GM12865 (cell line): ENCODE measurements around the gene SYNE1.

Experiments
- DNase-seq: peaks from one replicate; pipeline ENCODE4 v3.0.0; 2010; ENCODE audit warnings: low read depth
- H3K4me3 ChIP-seq: 2 replicates; pipeline ENCODE4 v1.5.1; 2011; ENCODE audit warnings: mild to moderate bottlenecking, low read depth, low read length, control low read depth
- TF ChIP-seq, protein P1 (sequence below): IDR thresholded peaks from 2 replicates; pipeline ENCODE4 v1.5.1; 2011; ENCODE audit warnings: low read length, control low read depth, low read depth, inconsistent platforms; ENCODE audit not compliant: insufficient read depth; ENCODE audit errors: missing control alignments

Gene SYNE1

DNA sequence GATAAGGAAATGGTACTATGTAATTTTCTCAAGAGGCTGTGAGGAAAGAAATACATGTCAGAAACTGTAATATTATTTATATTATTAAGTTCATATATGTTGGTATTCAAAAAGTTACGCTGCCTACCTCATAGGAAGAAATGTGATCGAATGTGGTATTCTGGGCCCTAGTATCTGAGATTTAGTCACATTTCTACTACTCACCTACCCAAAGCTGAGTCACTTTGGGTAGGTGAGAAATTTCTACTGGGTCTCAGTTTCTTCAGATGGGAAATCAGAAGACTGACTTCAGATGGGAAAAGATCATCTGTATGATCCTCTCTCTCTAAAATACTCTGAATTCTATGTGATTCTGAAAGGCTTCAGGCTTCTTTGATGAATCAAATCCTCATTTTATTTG is 411.0 kb downstream of the SYNE1 start:
- DNase-seq, result no peak
- TF ChIP-seq, protein P1, sequence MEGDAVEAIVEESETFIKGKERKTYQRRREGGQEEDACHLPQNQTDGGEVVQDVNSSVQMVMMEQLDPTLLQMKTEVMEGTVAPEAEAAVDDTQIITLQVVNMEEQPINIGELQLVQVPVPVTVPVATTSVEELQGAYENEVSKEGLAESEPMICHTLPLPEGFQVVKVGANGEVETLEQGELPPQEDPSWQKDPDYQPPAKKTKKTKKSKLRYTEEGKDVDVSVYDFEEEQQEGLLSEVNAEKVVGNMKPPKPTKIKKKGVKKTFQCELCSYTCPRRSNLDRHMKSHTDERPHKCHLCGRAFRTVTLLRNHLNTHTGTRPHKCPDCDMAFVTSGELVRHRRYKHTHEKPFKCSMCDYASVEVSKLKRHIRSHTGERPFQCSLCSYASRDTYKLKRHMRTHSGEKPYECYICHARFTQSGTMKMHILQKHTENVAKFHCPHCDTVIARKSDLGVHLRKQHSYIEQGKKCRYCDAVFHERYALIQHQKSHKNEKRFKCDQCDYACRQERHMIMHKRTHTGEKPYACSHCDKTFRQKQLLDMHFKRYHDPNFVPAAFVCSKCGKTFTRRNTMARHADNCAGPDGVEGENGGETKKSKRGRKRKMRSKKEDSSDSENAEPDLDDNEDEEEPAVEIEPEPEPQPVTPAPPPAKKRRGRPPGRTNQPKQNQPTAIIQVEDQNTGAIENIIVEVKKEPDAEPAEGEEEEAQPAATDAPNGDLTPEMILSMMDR, result no peak
- H3K4me3 ChIP-seq, result no peak overlapping the region

DNA sequence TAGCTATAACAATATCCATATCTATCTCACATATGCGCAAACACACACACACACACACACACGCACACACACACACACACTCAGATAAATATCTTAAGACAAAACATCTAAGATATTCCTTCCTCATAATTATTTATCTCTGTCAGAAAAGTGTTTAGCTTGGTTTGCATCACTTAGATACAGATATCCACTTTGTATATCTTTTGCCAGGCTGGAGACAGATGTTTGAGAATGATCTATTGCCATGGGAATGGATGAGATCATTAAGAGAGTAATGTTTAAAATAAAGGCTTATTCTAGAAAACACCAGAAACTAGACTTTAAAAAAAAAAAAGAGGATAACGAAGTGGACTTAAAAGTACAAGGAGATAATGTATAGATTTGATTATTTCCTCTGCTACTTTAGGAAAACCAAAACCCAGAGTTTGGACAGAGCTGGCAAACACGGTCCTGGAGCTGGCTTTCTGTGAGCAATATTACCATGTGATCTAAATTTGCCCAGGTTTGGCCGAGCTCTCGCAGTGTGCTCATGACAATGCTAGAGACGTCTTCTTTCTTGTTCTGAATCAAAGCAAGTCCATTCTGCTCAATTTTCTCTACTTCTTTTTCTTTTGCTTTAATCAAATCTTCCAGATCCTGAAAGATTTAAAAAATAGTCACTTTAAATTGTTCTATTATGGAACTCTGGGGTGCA is 411.8 kb downstream of the SYNE1 start:
- TF ChIP-seq, protein P1, result no peak
- no peak overlapping the region for H3K4me3 ChIP-seq
- DNase-seq, result no peak

DNA sequence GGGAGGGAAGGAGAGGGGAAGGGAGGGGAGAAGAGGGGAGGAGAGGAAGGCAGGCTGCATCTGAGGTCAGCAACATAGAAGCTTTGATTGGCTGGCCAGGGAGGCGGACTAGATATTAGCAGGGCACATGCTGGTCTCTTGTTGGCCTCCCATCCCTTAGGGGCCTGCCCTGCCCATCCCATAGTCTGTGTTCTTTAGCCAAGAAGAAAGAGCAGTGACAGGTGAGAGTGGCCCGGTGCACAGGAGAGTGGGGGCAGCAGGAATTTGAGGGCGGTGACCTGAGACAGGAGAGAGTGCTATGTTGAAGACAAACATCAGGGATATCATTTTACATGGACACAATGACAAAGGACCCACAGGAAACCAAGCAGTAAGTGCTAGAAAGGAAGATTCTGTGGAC is 413.5 kb downstream of the SYNE1 start:
- no peak overlapping the region for H3K4me3 ChIP-seq
- DNase-seq, result no peak
- TF ChIP-seq, protein P1, result no peak

DNA sequence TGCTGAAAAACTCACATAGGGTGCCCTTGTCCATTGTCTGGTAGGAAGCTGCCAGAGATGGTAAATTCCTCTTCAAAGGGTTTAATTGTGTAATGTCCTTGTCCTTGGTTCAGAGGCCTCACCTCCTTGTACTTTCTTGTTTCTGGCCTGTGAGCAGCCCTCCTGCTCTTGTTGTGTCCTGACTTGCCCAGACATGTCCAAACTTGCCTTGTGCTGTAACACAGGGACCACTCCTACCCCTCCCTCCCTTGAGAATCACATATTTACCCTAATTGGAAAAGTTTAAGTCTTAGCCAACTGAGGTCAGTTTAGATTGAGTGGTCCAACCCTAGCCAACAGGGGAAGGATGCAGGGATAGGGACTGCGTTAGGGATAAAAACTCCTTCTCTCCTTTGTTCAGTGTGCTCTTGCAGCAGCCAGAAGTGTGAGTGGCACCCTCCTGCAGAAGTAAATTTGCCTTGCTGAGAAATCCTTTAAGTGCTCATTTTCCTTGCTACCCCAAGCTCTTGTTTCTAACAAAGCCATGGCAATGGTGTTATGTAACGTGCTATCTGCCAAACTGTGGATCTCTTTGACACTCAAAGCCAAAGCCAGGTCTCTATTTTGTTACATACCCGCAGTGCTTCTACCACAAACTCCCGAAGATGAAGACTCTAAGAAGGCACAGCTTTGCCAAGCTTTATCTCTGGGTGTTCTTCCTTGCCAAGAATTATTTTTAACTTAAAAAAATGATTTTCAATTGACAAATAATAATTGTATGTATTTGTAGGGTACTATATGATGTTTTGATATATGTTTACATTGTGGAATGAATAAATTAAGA is 415.1 kb downstream of the SYNE1 start:
- TF ChIP-seq, protein P1, result no peak
- no peak overlapping the region for H3K4me3 ChIP-seq
- no peak for DNase-seq

DNA sequence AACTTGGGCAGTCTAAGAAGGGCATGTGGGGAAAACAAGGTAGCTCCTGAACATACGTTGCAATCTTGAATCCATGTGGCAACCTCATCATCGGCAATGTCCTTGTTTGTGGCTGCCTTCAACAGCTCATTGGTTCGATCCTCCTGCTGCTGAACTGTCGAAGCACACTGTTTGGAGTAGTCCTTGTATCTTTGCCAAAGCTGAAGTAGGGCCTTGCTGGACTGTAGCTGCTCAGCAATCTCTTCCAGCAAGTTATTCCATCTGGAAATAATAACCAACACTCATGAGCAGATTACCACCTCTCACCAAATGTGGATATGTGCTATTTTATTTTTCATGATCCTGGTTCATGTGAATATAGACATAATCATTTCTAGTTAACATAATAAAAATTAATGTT is 416.4 kb downstream of the SYNE1 start:
- TF ChIP-seq, protein P1, result no peak
- no peak for DNase-seq

DNA sequence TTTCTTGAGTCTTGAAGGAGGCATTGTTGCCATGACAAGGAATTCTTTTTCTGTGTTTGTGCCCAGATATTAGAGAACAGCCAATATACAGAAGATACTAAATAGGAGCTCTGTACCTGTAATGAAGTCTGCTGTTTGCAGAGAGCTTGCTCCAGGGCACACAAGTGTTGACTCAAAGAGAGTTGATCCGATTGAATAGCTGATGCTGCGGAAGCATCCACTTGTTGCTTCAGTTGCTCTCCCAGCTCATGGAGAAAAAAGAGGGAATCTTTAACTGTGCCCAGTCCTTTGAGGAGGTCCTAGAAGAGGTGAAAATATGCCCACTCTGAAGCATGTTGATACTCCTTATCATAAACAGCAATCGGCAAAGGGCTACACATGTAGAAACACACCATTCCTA is 418.3 kb downstream of the SYNE1 start:
- no peak for DNase-seq
- no peak overlapping the region for H3K4me3 ChIP-seq
- TF ChIP-seq, protein P1, result no peak

More for the DNA sequence above, 416.4 kb downstream of the SYNE1 start:
- no peak overlapping the region for H3K4me3 ChIP-seq
